Right lobe of liver (tissue), 4 donors: ENCODE data around the gene MOAP1.

ENCODE experiments used
- CTCF ChIP-seq, 4 donors: fragments of 200-600 bp in 3 of 4; fragments of 450-650 bp in 1 of 4; IDR thresholded peaks; one replicate each; pipeline versions ENCODE4 v1.5.1 to v1.8.0; 2016 to 2022; ENCODE audit warnings: antibody characterized with exemption in 4 of 4, mild to moderate bottlenecking in 2 of 4
- POLR2A ChIP-seq: fragments of 450-650 bp; IDR thresholded peaks from one replicate; pipeline ENCODE4 v1.6.1; 2017; ENCODE audit warnings: antibody characterized with exemption, mild to moderate bottlenecking
- donor health status: DM: no; HTN: no; CAD: no.
- donor health status: DM: no; HTN: no; CAD: no.
- donor health status: DM: no; HTN: yes; CAD: no.

- no peak for TF ChIP-seq CTCF (IDR thresholded peaks at IDR 0.05)
- no peak for TF ChIP-seq POLR2A
Measured at GRCh38 chr14:93200553-93200952, 15.9 kb upstream of the MOAP1 start.
